AG04449 (cell line): ENCODE results near the gene PELI2.

Experiments used
- CTCF ChIA-PET: fragments of 350-600 bp; formaldehyde crosslinking; extraction: SDS; loops from one replicate; lab custom pipeline; 2021; ENCODE audit warnings: antibody characterized with exemption; lab: Yijun Ruan, JAX
- POLR2A ChIA-PET: fragments of 400-600, 350-600 bp; formaldehyde crosslinking; extraction: SDS; loops from one replicate; lab custom pipeline; 2020; ENCODE audit warnings: antibody characterized with exemption, inconsistent platforms; lab: Yijun Ruan, JAX
- DNase-seq: peaks from one replicate; pipeline ENCODE4 v3.0.0-alpha.2; 2010; ENCODE audit warnings: low read depth, low spot score
- H3K4me3 ChIP-seq: 2 replicates; pipeline ENCODE4 v1.5.1; 2011; ENCODE audit warnings: low read depth, mild to moderate bottlenecking, control low read depth, low read length
- TF ChIP-seq, protein P1 (sequence below): IDR thresholded peaks from one replicate; pipeline ENCODE4 v1.5.1; 2011; ENCODE audit warnings: mild to moderate bottlenecking, moderate library complexity, low read length, control low read depth, inconsistent platforms; ENCODE audit not compliant: insufficient read depth; ENCODE audit errors: missing control alignments

The PELI2 gene

DNA sequence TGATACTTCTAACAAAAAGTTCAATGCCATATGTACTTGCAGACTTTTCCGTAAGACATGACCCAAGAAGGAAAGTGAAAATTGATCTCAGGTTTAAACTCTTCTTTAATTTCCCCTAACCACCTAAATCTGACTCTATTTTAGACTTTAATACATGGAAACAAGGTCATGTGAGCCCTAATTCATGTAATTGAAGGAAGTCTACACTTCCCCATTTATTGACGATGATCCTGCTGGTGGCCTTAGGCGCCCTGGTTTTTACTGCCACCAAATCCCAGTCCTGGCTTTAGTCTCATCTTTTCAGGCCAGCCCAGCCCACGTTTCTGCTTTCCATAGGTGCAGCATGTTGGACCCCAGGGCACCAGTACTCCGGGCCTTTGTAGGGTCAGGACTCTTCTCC lies 157.9 kb downstream of the PELI2 start:
- TF ChIP-seq, protein P1, sequence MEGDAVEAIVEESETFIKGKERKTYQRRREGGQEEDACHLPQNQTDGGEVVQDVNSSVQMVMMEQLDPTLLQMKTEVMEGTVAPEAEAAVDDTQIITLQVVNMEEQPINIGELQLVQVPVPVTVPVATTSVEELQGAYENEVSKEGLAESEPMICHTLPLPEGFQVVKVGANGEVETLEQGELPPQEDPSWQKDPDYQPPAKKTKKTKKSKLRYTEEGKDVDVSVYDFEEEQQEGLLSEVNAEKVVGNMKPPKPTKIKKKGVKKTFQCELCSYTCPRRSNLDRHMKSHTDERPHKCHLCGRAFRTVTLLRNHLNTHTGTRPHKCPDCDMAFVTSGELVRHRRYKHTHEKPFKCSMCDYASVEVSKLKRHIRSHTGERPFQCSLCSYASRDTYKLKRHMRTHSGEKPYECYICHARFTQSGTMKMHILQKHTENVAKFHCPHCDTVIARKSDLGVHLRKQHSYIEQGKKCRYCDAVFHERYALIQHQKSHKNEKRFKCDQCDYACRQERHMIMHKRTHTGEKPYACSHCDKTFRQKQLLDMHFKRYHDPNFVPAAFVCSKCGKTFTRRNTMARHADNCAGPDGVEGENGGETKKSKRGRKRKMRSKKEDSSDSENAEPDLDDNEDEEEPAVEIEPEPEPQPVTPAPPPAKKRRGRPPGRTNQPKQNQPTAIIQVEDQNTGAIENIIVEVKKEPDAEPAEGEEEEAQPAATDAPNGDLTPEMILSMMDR: no peak
- H3K4me3 ChIP-seq: no peak overlapping the region
- POLR2A ChIA-PET: no interaction called here
- CTCF ChIA-PET: no interaction called here
- DNase-seq: no peak

DNA sequence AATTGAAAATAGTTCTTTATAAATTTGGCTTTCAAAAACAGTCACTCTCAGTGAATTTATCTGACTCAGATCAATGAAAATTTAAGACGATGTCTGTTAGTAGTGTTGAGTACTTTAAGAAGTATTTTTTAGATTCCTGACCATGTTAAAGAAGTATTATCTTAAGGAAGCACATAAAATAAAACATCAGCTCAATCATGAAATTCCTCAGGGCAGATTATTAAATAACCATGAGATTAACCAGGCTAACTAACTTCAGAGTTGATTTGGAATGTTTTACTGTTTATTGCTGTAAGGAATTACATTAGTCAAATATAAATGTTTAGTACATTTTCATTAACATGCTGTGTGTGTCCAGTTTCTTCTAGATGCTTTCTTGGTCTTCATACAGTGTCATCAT lies 160.2 kb downstream of the PELI2 start:
- ChIA-PET CTCF (interaction anchor here (0.9 kb wide), 1 partner anchor 62 kb away, joined by 3 read pairs; no protein-coding TSS in a partner anchor), POLR2A (no interaction called here)
- DNase-seq: no peak
- no peak overlapping the region for H3K4me3 ChIP-seq
- TF ChIP-seq, protein P1: no peak

DNA sequence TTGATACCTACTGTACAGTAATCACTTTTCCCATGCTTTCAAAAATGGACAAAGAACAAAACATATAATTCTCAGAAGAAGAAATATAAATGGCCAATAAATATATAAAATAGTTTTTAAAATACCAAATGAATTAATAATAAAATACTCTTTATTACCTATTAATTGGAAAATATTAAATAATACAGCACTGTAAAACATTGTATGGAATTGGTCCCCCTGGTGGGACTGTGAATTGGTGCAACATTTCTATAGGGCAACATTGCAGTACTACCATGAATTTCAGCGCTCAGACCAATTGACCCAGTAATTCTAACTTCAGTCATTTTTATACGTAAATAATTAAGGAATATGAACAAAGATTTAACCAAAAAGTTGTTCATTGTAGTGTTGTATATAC lies 162.6 kb downstream of the PELI2 start:
- no peak overlapping the region for H3K4me3 ChIP-seq
- TF ChIP-seq, protein P1: no peak
- ChIA-PET CTCF (no interaction called here), POLR2A (no interaction called here)
- DNase-seq: no peak

DNA sequence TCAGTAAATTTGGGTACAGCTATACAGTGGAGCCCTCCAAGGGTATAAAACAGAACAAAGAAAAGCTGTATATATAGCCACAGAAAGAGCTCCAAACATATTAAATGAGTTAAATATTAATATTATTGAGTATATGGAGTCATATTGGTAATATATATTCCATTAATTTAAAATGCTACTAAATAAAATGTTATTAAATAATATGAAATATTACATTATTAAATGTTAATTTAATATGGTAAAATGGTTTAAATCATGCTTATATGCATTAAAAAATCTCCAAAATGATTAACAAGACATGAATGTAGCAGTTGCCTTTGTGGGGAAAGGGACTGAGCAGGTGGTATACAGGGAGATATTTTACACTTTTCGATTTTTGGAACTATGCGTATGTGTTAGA lies 164.0 kb downstream of the PELI2 start:
- no peak for DNase-seq
- TF ChIP-seq, protein P1: no peak
- ChIA-PET CTCF (no interaction called here), POLR2A (no interaction called here)
- H3K4me3 ChIP-seq: no peak overlapping the region

DNA sequence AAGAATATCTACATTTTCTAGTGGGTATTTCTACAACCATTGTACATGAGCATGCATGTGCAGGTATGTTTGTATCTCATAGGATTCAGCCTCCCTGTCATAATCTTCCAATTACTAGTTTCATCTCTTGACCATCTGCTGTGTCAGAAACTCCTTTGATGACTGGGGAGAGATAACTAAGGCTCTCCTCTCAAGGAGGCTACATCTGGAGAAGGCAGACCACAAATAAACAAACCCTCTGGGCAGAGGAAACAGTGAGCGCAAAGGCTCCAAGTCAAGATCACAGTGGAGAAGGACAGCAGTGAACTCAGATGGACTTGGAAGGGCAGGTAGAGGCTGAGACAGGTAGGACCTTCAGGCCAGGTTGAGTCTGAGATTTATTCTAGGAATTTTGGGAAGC lies 166.4 kb downstream of the PELI2 start:
- DNase-seq: no peak
- ChIA-PET CTCF (interaction anchor here (2.1 kb wide), 1 partner anchor 55 kb away, joined by 7 read pairs; no protein-coding TSS in a partner anchor), POLR2A (no interaction called here)
- no peak overlapping the region for H3K4me3 ChIP-seq
- TF ChIP-seq, protein P1: no peak

DNA sequence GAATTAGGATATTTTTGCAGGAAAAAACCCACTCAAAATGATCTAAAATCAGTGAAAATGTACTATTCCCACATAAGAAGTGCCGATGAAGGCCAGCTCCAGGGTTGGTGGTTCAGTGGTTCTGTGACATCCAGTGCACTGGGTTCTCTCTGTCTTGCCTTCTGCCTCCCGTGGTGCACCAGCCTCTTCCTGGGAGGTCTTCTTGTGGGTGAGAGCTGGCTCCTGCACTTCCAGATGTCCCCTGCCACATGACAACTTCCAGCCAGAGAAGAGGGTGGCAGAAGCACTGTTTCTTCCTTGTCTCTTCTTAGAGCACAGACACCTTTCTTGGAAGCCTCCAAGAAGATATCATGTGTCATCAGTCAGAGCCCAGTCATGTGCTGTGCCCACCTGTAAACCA lies 170.9 kb downstream of the PELI2 start:
- TF ChIP-seq, protein P1: no peak
- ChIA-PET POLR2A (no interaction called here), CTCF (interaction anchor here (0.9 kb wide), 1 partner anchor 9 kb away, joined by 3 read pairs; no protein-coding TSS in a partner anchor)
- DNase-seq: no peak
- no peak overlapping the region for H3K4me3 ChIP-seq
